Measurements from ENCODE around the gene PTPRA.
"Not testable (repeated sequence)": the region's sequence is repeated elsewhere in the genome, so short reads cannot be mapped to it uniquely, and the experiment has no call there.

DNA sequence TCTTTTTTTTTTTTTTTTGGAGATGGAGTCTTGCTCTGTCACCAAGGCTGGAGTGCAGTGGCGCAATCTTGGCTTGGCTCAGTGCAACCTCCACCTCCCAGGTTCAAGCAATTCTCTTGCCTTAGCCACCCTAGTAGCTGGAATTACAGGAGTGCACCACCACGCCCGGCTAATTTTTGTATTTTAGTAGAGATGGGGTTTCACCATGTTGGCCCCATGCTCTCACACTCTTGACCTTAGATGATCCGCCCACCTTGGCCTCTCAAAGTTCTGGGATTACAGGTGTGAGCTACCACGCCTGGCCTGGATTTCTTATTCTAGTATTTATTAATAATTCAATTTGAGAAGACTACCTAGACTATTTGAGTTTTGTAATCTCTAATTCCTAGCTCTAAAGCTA, 142.0 kb downstream of the PTPRA start:
- not testable (repeated sequence) for TF ChIP-seq ZNF274 (IDR thresholded peaks at IDR 0.05; ENCODE audit: low read depth, low read length); SUZ12 (IDR thresholded peaks at IDR 0.05; ENCODE audit: extremely low read depth, insufficient read depth, insufficient read length)

All from NT2/D1 (cell line).